SK-N-MC (cell line): Measurements from ENCODE around the gene ZNF423.

Source experiments
- EZH2 ChIP-seq: fragments of 200-600 bp; sonication (generic); IDR thresholded peaks from one replicate; pipeline ENCODE4 v1.6.1; 2017; ENCODE audit warnings: antibody characterized with exemption
- POLR2AphosphoS5 ChIP-seq: IDR thresholded peaks from 2 replicates; pipeline ENCODE4 v1.6.1; 2012; ENCODE audit warnings: mild to moderate bottlenecking, low read depth, low read length, borderline replicate concordance

DNA sequence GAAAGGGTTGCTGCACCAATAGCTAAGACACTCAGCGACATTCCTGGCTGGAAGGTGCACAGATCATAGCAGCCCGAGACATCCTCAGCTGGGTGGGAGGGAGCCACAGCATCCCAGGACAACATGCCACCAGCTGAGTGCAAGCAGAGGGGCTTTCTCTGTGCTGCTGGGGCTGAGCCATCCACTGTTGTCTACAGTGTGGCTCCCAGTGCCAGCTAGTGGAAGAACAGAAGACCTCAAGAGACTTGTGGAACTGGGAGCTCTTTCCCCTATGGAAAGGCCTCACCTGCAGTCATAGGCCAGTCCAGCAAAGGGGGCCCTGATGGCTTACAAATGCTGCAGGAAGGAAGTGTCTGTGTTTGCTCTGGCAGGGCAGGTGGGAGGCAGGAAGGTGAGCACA, 351.3 kb downstream of the ZNF423 start:
- TF ChIP-seq POLR2AphosphoS5 (no peak), EZH2 (no peak)
